Kidney (tissue), 14 donors: ENCODE results near the gene NINJ2. TPM values are rescaled to one million over a fixed set of nuclear protein-coding genes. Genes with fewer than 3 reads are reported as not detected.

Experiments used
- DNase-seq, 5 donors: peaks; one replicate each; pipeline ENCODE4 v3.0.0-alpha.2; 2013 to 2020
- FAIRE-seq: peaks from 2 replicates; lab custom pipeline; 2012; peaks lifted over from hg19 to GRCh38; lab: Jason Lieb, UNC
- H3K27ac ChIP-seq, 2 donors: one replicate each; pipeline ENCODE4 v1.7.0; 2013; ENCODE audit warnings: low read depth in 2 of 2, low read length in 2 of 2, inconsistent platforms in 1 of 2
- H3K27me3 ChIP-seq: one replicate; pipeline ENCODE4 v1.7.1; 2013; ENCODE audit warnings: low read length, inconsistent platforms; ENCODE audit not compliant: control insufficient read depth, insufficient read depth
- H3K36me3 ChIP-seq, 3 donors: one replicate each; pipeline versions ENCODE4 v1.7.0 to v1.7.1; 2013; ENCODE audit warnings: low read length in 3 of 3, control low read depth in 1 of 3, inconsistent platforms in 1 of 3; ENCODE audit not compliant: insufficient read depth in 3 of 3, control insufficient read depth in 2 of 3
- H3K4me1 ChIP-seq, 3 donors: one replicate each; pipeline versions ENCODE4 v1.7.0 to v1.7.1; 2013; ENCODE audit warnings: low read length in 3 of 3, inconsistent platforms in 1 of 3, low read depth in 1 of 3; ENCODE audit not compliant: control insufficient read depth in 2 of 3, insufficient read depth in 2 of 3
- H3K4me3 ChIP-seq, 3 donors: one replicate each; pipeline versions ENCODE4 v1.7.0 to v1.8.1; 2013; ENCODE audit warnings: low read length in 3 of 3, control low read depth in 1 of 3, inconsistent platforms in 1 of 3
- H3K9ac ChIP-seq, 3 donors: one replicate each; pipeline versions ENCODE4 v1.7.0 to v1.7.1; 2013; ENCODE audit warnings: low read length in 3 of 3, control low read depth in 1 of 3, inconsistent platforms in 1 of 3
- H3K9me3 ChIP-seq, 3 donors: one replicate each; pipeline versions ENCODE4 v1.7.0 to v1.7.1; 2013; ENCODE audit warnings: low read length in 3 of 3, control low read depth in 1 of 3, inconsistent platforms in 1 of 3; ENCODE audit not compliant: control insufficient read depth in 2 of 3, insufficient read depth in 1 of 3
- CTCF ChIP-seq: IDR thresholded peaks from 3 replicates; pipeline ENCODE4 v1.5.1; 2012; ENCODE audit warnings: mild to moderate bottlenecking, moderate library complexity, borderline replicate concordance; ENCODE audit not compliant: insufficient read depth; ENCODE audit errors: extremely low read depth
- intact Hi-C: fragments of 100-400 bp; cut with DNase I; formaldehyde crosslinking; loops from one replicate; pipeline ENCODE4 v1.11.1; 2022
- polyA plus RNA-seq: library from polyadenylated mRNA; stranded (reverse); fragments of 350-450 nt; fragmentation: Illumina TruSeq; extraction: RNeasy Lipid Tissue Mini Kit (QIAGEN cat#74804); gene quantifications from one replicate; pipeline ENCODE4 v1.2.3, GENCODE V29; 2014; ENCODE audit warnings: low read depth, low replicate concordance; ENCODE audit not compliant: insufficient read depth
- total RNA-seq: library from RNA; stranded (reverse); fragmentation: NEBNext Ultra II Directional; extraction: Animal tissue kit (Norgen Biotek cat#: 25700); gene quantifications from one replicate; pipeline ENCODE4 v1.2.1, GENCODE V29; 2021
- donor health status: control.
- donor health status: control.
- donor health status: control.
- donor health status: control.
- donor health status: control.
- donor health status: DM: yes; HTN: yes; CAD: no.
- donor health status: Normal renal cell carcinoma (clear cell type).

The NINJ2 gene
- total and polyA plus RNA-seq, 2 donors from 2014 or later: 0.69 to 2.8 TPM

GRCh38 chr12:524167-524951, 138.9 kb downstream of the NINJ2 start:
- intact Hi-C loops: no loop called here
- Histone ChIP-seq H3K27me3 (no peaks in the 10 kb centered on the region), H3K9ac (no peak overlapping the region), H3K27ac (peak overlapping the region in 1 of 2 donors; percentile 69), H3K4me3 (no peak overlapping the region), H3K36me3 (no peaks in the 10 kb centered on the region), H3K9me3 (peaks cover 0 to 2% (median 0%) of the 10 kb centered on the region in 3 donors), H3K4me1 (peaks cover 0 to 2% (median 0%) of the 10 kb centered on the region in 3 donors)
- no peak for TF ChIP-seq CTCF
- peak in 1 of 5 donors; percentile 42 for DNase-seq
- no peak for FAIRE-seq

- Histone ChIP-seq H3K36me3 (no peaks in the 10 kb centered on the region), H3K27me3 (no peaks in the 10 kb centered on the region), H3K4me3 (no peak overlapping the region), H3K27ac (no peak overlapping the region), H3K9me3 (no peaks in the 10 kb centered on the region), H3K9ac (no peak overlapping the region), H3K4me1 (peaks cover 0 to 2% (median 0%) of the 10 kb centered on the region in 3 donors)
- no peak for DNase-seq
- intact Hi-C loops: no loop called here
- no peak for TF ChIP-seq CTCF
- FAIRE-seq: no peak
Observed at GRCh38 chr12:522692-523378, 140.4 kb downstream of the NINJ2 start.

GRCh38 chr12:520119-520518, 143.1 kb downstream of the NINJ2 start:
- Histone ChIP-seq H3K4me3 (no peak overlapping the region), H3K4me1 (peaks cover 0 to 2% (median 0%) of the 10 kb centered on the region in 3 donors), H3K9me3 (no peaks in the 10 kb centered on the region), H3K9ac (no peak overlapping the region), H3K27me3 (no peaks in the 10 kb centered on the region), H3K36me3 (no peaks in the 10 kb centered on the region), H3K27ac (no peak overlapping the region)
- intact Hi-C loops: no loop called here
- FAIRE-seq (no peak), DNase-seq (no peak)
- TF ChIP-seq CTCF: no peak
